NCI-H1930 (cell line): ENCODE data around the gene MT2A.
"Not testable (repeated sequence)": the region's sequence is repeated elsewhere in the genome, so short reads cannot be mapped to it uniquely, and the experiment has no call there.

Experiments
- DNase-seq, 2 experiments: peaks; one replicate each; lab custom pipeline; 2025; lab: John Stamatoyannopoulos, UW

The MT2A gene

DNA sequence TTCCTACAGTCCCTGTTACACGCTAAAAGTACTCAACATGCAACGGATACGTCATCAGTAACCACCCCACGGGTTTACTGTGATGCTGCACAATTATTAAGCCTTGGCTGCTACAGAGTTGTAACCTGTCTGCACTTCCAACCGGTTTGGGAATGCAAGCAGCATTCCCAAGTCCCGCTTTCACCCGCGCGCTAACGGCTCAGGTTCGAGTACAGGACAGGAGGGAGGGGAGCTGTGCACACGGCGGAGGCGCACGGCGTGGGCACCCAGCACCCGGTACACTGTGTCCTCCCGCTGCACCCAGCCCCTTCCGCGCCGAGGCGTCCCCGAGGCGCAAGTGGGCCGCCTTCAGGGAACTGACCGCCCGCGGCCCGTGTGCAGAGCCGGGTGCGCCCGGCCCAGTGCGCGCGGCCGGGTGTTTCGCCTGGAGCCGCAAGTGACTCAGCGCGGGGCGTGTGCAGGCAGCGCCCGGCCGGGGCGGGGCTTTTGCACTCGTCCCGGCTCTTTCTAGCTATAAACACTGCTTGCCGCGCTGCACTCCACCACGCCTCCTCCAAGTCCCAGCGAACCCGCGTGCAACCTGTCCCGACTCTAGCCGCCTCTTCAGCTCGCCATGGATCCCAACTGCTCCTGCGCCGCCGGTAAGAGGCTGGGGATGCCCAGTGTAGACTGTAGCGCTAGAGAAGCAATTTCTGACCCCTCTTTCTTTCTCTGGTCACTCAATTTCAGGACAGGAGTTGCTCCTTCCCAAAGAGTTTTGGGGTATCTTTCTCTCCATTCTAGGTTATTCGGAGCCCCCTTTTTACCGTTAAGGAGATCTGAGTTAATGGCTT lies at the start of gene MT2A:
MT2A (plus strand) TSS at position 542 of the 833 bp plus-strand sequence; CDS start at position 614, 72 bp downstream.
- peak; percentile 60 to 73 for DNase-seq

DNA sequence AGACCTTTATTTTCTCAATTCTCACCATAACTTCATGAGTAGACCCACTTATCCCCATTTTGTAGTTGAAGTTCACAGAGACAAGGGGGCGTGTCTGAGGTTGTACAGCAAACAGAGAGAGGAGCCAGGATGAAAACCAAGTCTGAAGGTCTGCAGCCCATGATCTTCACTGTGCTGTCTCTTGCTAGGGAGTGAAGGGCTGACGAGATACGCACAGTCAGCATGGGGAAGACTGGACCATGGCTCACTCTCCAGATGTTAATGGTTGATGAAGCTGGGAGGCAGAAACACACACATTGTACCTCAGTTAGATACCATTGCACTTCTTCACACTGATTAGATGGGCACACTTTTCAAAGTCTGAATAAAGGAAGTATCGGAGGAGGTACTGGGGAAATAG lies 49.3 kb upstream of the MT2A start:
- DNase-seq: no peak

DNA sequence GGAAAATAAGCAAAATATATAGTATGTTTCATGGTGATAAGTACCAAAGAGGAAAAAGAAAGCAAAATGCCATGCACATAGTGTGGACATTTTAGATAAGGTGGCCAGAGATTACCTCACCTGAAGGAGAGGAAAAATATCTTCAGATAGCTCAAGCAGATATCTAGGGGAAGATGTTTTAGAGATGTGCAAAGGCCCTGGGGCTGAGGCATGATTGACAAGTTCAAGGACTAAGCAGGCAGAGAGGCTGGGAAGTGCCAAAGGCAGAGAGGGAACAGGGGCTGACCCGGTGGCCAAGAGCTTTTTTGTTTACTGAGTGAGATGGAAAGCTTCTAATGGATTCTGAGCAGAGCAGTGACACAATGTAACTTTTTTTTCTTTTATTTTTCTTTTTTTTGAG lies 47.9 kb upstream of the MT2A start:
- no peak for DNase-seq

DNA sequence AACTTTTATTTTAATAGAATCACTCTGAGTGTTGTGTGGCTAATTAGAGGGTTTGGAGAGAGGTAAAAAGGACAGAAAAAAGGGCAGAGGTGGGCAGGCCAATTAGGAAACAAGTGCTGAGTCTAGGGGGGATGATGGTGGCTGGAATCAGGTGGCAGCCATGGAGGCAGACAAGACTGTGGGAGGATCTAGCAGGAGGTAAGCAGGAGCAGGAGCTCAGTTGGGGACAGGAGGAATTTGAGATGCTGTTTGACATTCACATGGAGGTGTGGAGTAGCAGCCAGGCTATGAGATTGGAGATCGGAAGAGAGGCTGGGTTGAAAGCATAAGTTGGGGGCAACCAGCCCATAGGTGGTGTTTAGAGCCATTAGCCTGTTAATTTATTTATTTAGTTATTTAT lies 47.3 kb upstream of the MT2A start:
- no peak for DNase-seq

DNA sequence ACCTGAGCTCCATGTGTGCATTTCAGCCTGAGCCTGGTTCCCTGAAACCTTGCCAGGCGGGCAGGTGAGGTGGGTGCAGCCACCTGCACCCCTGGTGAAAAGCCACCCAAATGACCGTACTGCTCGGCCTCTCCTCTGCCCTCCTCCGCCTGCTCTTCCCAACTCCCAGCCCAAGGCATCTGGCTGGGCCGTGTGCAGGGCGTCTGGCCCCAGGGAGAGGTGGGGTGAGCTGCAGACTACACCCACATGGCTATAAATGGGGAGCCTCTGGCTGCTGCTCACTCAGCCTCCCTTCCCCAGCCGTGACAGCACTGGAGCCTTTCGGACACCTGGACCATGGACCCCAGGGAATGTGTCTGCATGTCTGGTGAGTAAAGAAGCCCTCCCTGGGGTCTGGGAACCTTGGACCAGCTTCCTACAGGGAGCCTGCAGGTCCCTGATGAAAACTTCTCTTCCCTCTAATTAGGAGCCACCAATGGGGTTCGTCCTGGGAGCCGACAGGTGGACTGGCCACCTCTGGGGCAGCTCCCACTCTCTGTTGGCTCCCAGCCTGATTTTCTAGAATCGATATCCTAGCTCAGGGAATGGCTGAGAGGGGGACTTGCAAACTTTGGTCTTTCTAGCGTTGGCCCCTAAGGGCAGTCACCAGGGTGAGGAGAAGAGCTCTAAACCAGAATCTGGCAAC lies 43.4 kb upstream of the MT2A start, which contains the start of gene MT4:
MT4 (plus strand) TSS at position 281 of the 685 bp plus-strand sequence; CDS start at position 337, 56 bp downstream.
- no peak for DNase-seq

DNA sequence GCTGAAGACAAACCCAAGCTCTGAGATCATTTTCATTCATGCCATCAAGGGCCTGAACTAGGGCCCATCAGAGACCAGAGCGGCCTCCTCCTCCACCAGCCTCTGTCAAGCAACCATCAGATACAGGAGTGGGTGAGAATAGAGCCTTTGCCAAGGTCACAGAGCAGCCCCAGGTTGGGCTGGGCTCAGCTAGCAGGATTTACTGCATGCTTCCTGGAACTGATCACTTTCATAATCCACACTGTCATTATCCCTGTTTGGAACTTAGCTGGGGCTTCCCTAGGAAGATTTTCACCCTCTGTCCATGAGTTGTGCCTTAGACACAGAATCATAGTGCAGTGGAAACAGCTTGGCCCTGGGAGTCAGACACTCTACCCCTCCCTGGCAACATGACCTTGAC lies 38.4 kb upstream of the MT2A start:
- no peak for DNase-seq

DNA sequence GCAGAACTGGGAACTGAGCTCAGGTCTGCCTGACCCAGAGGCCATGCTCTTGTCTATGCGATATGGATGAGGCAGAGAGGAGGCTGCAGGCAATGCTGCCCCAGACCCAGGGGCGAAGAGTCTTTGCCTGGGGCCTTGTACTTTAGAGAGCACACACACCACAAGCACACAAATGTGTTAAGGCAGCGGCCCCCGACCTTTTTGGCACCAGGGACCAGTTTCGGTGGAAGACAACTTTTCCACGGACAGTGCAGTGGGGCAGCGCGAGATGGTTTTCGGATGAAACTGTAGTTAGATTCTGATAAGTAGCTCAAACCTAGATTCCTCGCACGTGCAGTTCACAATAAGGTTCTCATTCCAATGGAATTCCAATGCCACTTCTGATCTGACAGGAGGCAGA lies 36.9 kb upstream of the MT2A start:
- no peak for DNase-seq

DNA sequence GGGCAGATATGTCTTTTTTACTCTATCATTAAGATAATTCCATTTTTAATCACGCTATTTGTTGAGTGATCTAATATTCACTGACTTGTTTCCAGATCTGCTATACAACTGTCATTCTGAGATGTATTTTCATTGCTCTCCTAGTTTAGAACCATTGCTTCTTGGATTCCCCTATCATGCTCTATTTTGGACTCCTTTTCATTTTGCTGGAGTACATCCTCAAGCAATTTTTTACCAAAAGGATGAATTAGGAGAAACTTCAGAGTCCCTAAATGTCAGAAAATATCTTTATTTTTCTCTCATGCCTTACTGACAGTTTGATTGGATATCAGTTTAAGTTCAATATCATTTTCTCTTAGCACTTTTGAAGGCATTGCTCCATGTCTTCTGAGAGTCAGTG lies 33.8 kb upstream of the MT2A start:
- DNase-seq: no peak

DNA sequence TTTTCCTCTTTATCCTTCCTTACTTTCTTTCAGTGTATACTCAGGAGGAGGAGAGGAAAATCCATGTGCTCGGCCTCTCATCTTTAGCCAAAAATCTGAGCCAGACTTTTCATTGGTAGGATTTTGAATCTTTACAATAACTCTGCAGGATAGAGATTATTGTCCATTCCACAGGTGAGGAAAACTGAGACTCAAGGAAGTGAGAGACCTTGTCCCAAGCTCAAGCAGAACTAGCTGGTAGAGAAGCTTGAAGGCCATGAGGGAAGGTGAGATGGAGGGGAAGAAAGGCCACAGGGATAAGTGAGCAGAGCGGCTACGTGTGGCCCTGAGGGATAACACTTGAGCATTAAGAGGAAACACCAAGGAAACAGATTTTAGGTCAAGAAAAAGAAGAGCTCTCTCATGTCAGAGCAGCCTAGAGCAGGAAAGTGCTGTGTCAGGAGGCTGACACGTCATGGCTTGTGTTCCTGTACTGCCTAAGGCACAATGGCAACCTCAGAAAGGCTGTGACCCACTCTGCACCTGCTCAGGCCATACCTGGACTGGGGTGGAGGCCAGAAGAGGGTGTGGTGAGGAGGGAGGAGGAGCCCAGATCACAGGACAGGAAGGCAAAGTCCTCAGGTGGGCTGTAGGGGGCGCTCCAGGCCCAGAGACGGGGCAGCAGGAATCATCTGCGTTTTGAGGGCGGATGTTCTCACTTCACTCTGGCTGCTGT lies 31.6 kb upstream of the MT2A start:
- peak; percentile 5 to 10 for DNase-seq

DNA sequence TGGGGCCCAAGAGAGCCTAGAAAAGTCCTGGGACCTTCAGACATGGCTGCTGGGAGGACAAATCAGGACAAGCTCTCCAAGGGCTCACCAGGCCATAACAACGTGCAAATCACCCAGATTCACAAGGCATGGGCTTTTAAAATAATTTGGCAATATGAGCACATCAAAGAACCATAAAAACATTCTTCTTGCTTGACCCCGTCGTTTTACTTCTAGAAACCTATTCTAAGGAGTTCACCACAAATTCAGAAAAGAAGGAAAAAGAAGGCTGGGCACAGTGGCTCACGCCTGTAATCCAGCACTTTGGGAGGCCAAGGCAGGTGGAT lies 31.1 kb upstream of the MT2A start:
- DNase-seq: no peak

DNA sequence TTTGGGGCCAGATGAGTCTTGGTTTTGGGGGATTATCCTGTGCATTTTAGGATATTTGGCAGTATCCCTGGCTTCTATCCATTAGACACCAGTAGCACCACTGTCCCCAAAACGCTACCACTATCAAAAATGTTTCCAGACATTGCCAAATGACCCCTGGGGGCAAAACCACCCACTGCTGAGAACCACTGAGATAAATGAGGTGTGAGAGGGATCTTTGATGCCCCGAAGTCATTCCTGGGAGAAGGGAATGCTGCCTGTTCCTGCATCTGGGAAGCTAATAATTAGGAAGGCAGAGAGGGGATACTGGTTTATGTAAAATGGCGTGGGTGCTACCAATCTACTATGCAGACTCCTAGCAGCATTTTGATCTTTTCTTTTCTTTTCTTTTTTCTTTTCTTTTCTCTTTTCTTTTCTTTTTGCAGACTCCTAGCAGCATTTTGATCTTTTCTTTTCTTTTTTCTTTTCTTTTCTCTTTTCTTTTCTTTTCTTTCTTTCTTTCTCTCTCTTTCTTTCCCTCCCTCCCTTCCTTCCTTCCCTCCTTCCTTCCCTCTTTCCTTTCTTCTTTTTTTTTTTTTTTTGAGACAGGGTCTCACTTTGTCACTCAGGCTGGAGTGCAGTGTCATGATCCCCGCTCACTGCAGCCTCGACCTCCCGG lies 27.9 kb upstream of the MT2A start:
- DNase-seq: no peak

DNA sequence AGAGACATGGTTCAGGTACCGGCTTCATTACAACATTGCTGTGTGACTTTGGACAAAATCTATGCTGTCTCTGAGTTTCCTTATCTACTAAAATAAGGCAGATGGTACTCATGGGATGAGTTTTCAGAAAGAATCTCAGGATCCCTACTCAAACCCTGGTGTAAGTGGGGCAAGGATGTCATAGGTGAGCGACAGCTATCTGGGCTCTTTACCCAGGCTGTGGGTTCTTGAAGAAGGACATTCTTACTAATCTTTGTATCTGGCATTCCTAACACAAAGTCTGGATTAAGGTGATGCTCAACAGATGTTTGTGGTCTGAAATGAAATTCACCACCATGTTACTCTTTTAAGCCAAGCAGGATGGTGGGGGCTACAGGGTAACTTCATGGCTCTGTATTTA lies 25.5 kb upstream of the MT2A start:
- DNase-seq: not testable (repeated sequence)

DNA sequence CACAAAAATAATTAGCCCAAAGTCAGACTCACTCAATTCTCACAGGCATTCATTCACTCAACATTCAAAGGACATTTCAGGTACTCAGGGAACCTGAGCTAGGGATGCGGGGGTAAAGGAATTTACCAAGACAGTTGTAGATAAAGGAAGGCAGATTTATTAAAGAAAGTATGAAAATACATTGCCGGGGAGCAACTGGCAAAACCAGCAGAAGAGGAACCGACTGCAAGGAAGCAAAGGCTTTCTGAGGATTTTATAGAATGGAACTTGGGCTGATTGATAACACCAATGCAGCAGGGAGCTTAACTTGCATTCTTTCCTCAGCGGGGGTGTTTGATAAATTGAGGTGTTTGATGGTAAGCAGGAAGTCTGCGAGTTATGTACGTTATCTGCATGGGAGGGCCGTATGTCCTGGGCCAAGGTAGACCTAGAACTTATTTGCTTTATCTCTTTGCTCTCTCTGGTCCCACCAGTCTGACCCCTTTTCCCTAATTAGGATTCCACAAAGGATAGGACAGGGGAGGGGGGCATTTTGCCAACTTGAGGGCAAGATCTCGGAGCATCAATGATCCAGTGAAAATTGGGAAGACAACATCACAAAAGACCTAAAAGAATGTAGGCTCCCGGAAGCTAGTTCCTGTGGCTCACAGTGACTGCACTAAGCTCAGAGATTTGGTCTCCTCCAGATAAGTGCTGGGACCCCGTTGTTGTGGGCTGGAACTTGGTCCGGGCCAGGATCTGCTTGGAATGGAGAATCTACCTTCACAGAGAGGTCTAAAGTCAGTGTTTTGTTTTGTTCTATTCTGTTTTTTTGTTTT lies 24.8 kb upstream of the MT2A start:
- DNase-seq: no peak

DNA sequence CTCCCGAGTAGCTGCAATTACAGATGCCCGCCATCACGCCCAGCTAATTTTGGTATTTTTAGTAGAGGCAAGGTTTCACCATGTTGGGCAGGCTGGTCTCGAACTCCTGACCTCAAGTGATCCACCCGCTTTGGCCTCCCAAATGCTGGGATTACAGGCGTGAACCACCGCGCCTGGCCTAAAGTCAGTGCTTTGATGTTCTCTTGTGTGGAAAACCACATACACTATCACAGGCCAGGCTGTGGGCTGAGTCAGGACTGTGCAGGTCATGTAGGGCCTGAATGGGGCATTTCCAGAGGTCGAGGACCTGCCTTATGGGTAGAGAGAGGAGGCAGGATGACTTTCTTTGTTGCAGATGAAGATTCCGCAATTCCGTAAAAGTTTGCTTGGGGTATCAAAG lies 24.1 kb upstream of the MT2A start:
- no peak for DNase-seq

DNA sequence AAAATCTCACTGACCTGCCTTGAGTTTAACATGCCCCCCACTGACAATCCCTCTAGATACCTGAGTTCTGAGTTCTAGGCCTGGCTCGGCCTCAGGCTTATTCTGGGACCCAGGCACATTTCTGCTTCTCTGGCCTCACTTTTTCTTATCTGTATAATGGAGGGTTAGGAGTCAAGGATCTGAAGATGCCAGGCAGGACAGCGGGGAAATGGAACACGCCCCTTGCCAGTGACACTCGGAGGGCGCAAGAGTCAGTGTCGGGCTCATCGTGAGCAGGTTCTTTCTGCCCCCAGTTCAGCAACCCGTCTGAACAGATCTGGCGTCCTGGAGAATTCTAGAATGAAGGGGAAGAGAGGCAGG lies 19.6 kb upstream of the MT2A start:
- DNase-seq: no peak

DNA sequence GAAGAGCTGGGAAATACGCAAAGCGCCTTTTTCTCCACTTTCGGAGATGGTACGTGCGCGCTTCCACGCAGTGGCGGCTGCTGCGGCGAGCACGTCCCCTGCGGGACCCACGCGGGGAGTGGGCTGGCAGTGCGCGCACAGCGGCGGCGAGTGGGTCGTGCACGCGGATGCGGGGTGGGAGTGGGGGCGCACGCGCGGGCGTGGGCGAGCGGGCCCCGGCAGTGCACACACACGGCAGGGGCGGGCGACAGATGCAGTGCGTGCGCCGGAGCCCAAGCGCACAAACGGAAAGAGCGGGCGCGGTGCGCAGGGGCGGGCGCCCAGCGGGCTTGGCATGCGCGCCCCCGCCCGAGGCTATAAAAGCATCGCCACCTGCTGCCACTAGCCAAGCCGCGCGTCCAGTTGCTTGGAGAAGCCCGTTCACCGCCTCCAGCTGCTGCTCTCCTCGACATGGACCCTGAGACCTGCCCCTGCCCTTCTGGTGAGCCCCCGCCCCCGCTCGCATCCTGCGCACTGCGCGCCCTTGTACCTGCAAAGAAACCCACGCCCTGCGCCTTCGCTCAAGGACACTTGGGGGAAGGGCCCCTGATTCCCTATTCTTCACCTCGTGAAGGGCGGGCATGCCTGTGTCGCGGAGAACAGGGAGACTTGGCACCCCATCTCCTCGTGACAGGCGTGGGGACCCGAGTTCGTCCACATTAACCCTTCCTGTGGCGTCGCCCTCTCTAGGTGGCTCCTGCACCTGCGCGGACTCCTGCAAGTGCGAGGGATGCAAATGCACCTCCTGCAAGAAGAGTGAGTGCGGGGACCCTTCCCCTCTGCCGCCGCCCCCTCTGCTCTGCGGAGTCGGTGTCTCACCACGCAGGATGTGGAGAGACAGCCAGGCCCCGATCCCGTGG lies 19.0 kb upstream of the MT2A start, which contains the start of gene MT3:
MT3 (plus strand) TSS at position 388 of the 899 bp plus-strand sequence; CDS start at position 451, 63 bp downstream.
- peak; percentile 26 to 29 for DNase-seq

DNA sequence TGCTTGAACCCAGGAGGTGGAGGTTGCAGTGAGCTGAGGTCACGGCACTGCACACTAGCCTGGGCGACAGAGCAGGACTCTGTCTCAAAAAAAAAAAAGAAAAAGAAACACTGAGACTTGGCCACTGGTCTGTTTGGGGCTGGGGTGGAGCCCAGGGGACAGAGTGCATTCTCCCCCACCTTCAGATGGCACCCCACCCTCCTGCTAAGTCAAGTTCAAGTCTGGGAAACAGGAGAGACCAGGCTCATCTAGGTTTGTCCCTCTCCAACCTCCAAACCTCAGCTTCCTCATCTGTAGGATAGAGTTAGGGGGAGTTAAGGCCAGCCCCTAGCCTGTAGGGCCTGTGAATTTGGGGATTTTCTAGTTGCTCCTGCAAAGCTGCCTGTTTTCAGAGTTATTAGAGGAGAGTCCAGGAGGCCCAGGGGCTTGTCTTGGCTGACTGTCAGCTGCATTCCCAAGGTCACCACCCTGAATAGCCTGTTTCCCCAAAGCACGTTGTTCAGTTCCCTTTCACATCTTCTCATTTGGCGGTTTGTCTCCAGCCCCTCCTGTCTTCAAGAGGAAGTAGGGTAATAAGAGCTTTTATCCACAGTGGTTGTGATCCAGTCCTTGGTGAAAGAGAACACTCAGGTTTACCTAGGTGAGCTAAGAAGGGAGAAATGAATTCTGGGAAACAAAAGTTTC lies 16.9 kb upstream of the MT2A start:
- DNase-seq: no peak

DNA sequence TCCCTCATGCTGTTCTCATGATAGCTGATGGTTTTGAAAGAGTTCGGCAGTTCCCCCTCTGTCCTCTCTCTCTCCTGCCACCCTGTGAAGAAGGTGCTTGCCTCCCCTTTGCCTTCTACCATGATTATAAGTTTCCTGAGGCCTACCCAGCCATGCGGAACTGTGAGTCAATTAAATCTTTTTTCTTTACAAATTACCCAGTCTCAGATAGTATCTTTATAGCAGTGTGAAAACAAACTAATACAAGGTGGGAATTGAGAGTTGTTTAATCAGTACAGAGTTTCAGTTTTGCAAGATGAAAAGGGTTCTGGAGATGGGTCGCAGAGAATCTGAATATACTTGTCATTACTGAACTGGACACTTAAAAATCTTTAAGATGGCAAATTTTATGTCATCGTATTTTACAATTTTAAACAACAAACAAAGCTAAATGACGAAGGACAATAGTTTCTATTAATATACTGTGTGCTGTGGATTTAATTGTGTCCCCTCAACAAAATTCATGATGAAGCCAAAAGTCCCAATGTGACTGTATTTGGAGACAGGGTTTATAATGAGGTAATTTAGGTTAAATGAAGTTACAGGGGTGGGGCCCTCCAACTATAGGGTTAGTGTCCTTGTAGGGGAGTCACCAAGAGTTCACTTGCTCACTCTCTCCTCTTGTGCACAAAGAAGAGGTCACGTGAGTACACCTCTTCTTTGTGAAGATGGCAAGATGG lies 14.7 kb upstream of the MT2A start:
- DNase-seq: no peak

DNA sequence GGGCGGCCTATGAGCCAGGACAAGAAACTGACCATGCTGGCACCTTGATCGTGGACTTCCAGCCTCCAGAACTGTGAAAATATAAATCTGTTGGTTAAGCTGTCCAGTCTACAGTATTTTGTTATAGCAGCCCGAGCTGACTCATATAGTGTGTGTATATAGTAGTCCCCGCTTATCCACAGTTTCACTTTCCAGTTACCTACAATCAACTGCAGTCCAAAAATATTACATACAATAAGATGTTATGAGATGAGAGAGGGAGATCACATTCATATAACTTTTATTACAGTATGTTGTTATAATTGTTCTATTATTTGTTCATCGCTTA lies 14.1 kb upstream of the MT2A start:
- DNase-seq: no peak
